ENCODE measurements around the gene EXOC4.

Gene EXOC4

GRCh38 chr7:134051020-134051419, 798.1 kb downstream of the EXOC4 start:
- Histone ChIP-seq H3K4me3 (ENCODE audit: extremely low read depth, insufficient read depth, low read length, poor library complexity, severe bottlenecking) (no peak overlapping the region), H3K27ac (ENCODE audit: low read depth, low read length, severe bottlenecking) (no peak overlapping the region), H3K9me3 (ENCODE audit: control insufficient read depth, low read length) (no peaks in the 10 kb centered on the region), H3K4me1 (ENCODE audit: control insufficient read depth, insufficient read depth, low read length, poor library complexity, severe bottlenecking) (no peaks in the 10 kb centered on the region), H3K36me3 (ENCODE audit: control insufficient read depth, insufficient read depth, low read length) (no peaks in the 10 kb centered on the region)
- 89 to 100% methylated on average over 1 of the region's 2 CpGs for WGBS, 2 experiments (ENCODE audit: insufficient coverage in 2 of 2)

GRCh38 chr7:134056816-134057215, 803.9 kb downstream of the EXOC4 start:
- WGBS, 2 experiments (ENCODE audit: insufficient coverage in 2 of 2): 88% methylated on average over 6 of the region's 8 CpGs; no CpG with 5 or more reads in 1 of the 2 experiments
- Histone ChIP-seq H3K36me3 (ENCODE audit: control insufficient read depth, insufficient read depth, low read length) (no peaks in the 10 kb centered on the region), H3K9me3 (ENCODE audit: control insufficient read depth, low read length) (no peaks in the 10 kb centered on the region), H3K4me3 (ENCODE audit: extremely low read depth, insufficient read depth, low read length, poor library complexity, severe bottlenecking) (no peak overlapping the region), H3K4me1 (ENCODE audit: control insufficient read depth, insufficient read depth, low read length, poor library complexity, severe bottlenecking) (no peaks in the 10 kb centered on the region), H3K27ac (ENCODE audit: low read depth, low read length, severe bottlenecking) (no peak overlapping the region)

- H3K27ac ChIP-seq (ENCODE audit: low read depth, low read length, severe bottlenecking): no peak overlapping the region
- no peaks in the 10 kb centered on the region for H3K9me3 ChIP-seq (ENCODE audit: control insufficient read depth, low read length)
- H3K4me3 ChIP-seq (ENCODE audit: extremely low read depth, insufficient read depth, low read length, poor library complexity, severe bottlenecking): no peak overlapping the region
- no peaks in the 10 kb centered on the region for H3K36me3 ChIP-seq (ENCODE audit: control insufficient read depth, insufficient read depth, low read length)
- H3K4me1 ChIP-seq (ENCODE audit: control insufficient read depth, insufficient read depth, low read length, poor library complexity, severe bottlenecking): no peaks in the 10 kb centered on the region
- WGBS, 2 experiments (ENCODE audit: insufficient coverage in 2 of 2): no CpG with 5 or more reads among the region's 3 CpGs
These were observed 805.6 kb downstream of the EXOC4 start for GRCh38 chr7:134058521-134058920.

- no peaks in the 10 kb centered on the region for H3K4me1 ChIP-seq (ENCODE audit: control insufficient read depth, insufficient read depth, low read length, poor library complexity, severe bottlenecking)
- WGBS, 2 experiments (ENCODE audit: insufficient coverage in 2 of 2): 84 to 85% methylated on average over 3 of the region's 4 CpGs
- H3K36me3 ChIP-seq (ENCODE audit: control insufficient read depth, insufficient read depth, low read length): no peaks in the 10 kb centered on the region
- no peaks in the 10 kb centered on the region for H3K9me3 ChIP-seq (ENCODE audit: control insufficient read depth, low read length)
- no peak overlapping the region for H3K27ac ChIP-seq (ENCODE audit: low read depth, low read length, severe bottlenecking)
- H3K4me3 ChIP-seq (ENCODE audit: extremely low read depth, insufficient read depth, low read length, poor library complexity, severe bottlenecking): no peak overlapping the region
These were observed 806.1 kb downstream of the EXOC4 start for GRCh38 chr7:134058980-134059379.

- Histone ChIP-seq H3K9me3 (ENCODE audit: control insufficient read depth, low read length) (no peaks in the 10 kb centered on the region), H3K4me3 (ENCODE audit: extremely low read depth, insufficient read depth, low read length, poor library complexity, severe bottlenecking) (no peak overlapping the region), H3K27ac (ENCODE audit: low read depth, low read length, severe bottlenecking) (no peak overlapping the region), H3K4me1 (ENCODE audit: control insufficient read depth, insufficient read depth, low read length, poor library complexity, severe bottlenecking) (no peaks in the 10 kb centered on the region), H3K36me3 (ENCODE audit: control insufficient read depth, insufficient read depth, low read length) (no peaks in the 10 kb centered on the region)
- no CpG with 5 or more reads among the region's 1 CpG for WGBS, 2 experiments (ENCODE audit: insufficient coverage in 2 of 2)
These were observed 807.0 kb downstream of the EXOC4 start for GRCh38 chr7:134059921-134060320.

- H3K4me3 ChIP-seq (ENCODE audit: extremely low read depth, insufficient read depth, low read length, poor library complexity, severe bottlenecking): no peak overlapping the region
- no peaks in the 10 kb centered on the region for H3K9me3 ChIP-seq (ENCODE audit: control insufficient read depth, low read length)
- H3K4me1 ChIP-seq (ENCODE audit: control insufficient read depth, insufficient read depth, low read length, poor library complexity, severe bottlenecking): no peaks in the 10 kb centered on the region
- H3K27ac ChIP-seq (ENCODE audit: low read depth, low read length, severe bottlenecking): no peak overlapping the region
- H3K36me3 ChIP-seq (ENCODE audit: control insufficient read depth, insufficient read depth, low read length): no peaks in the 10 kb centered on the region
- WGBS, 2 experiments (ENCODE audit: insufficient coverage in 2 of 2): 86 to 88% methylated on average over 2 of the region's 3 CpGs
These were observed 808.0 kb downstream of the EXOC4 start for GRCh38 chr7:134060874-134061273.

- no peak overlapping the region for H3K27ac ChIP-seq (ENCODE audit: low read depth, low read length, severe bottlenecking)
- no peaks in the 10 kb centered on the region for H3K4me1 ChIP-seq (ENCODE audit: control insufficient read depth, insufficient read depth, low read length, poor library complexity, severe bottlenecking)
- WGBS, 2 experiments (ENCODE audit: insufficient coverage in 2 of 2): 86 to 95% methylated on average over 3 to 4 of the region's 4 CpGs
- no peaks in the 10 kb centered on the region for H3K36me3 ChIP-seq (ENCODE audit: control insufficient read depth, insufficient read depth, low read length)
- no peak overlapping the region for H3K4me3 ChIP-seq (ENCODE audit: extremely low read depth, insufficient read depth, low read length, poor library complexity, severe bottlenecking)
- H3K9me3 ChIP-seq (ENCODE audit: control insufficient read depth, low read length): no peaks in the 10 kb centered on the region
These were observed 809.6 kb downstream of the EXOC4 start for GRCh38 chr7:134062460-134062859.

GRCh38 chr7:134065415-134065814, 812.5 kb downstream of the EXOC4 start:
- Histone ChIP-seq H3K4me1 (ENCODE audit: control insufficient read depth, insufficient read depth, low read length, poor library complexity, severe bottlenecking) (no peaks in the 10 kb centered on the region), H3K9me3 (ENCODE audit: control insufficient read depth, low read length) (no peaks in the 10 kb centered on the region), H3K27ac (ENCODE audit: low read depth, low read length, severe bottlenecking) (no peak overlapping the region), H3K4me3 (ENCODE audit: extremely low read depth, insufficient read depth, low read length, poor library complexity, severe bottlenecking) (no peak overlapping the region), H3K36me3 (ENCODE audit: control insufficient read depth, insufficient read depth, low read length) (no peaks in the 10 kb centered on the region)
- 83 to 93% methylated on average over 4 of the region's 4 CpGs for WGBS, 2 experiments (ENCODE audit: insufficient coverage in 2 of 2)

GRCh38 chr7:134067164-134067563, 814.3 kb downstream of the EXOC4 start:
- H3K4me1 ChIP-seq (ENCODE audit: control insufficient read depth, insufficient read depth, low read length, poor library complexity, severe bottlenecking): no peaks in the 10 kb centered on the region
- no peak overlapping the region for H3K27ac ChIP-seq (ENCODE audit: low read depth, low read length, severe bottlenecking)
- no CpG with 5 or more reads among the region's 4 CpGs for WGBS, 2 experiments (ENCODE audit: insufficient coverage in 2 of 2)
- H3K36me3 ChIP-seq (ENCODE audit: control insufficient read depth, insufficient read depth, low read length): no peaks in the 10 kb centered on the region
- H3K9me3 ChIP-seq (ENCODE audit: control insufficient read depth, low read length): no peaks in the 10 kb centered on the region
- no peak overlapping the region for H3K4me3 ChIP-seq (ENCODE audit: extremely low read depth, insufficient read depth, low read length, poor library complexity, severe bottlenecking)

- WGBS, 2 experiments (ENCODE audit: insufficient coverage in 2 of 2): 92 to 96% methylated on average over 6 of the region's 6 CpGs
- H3K4me3 ChIP-seq (ENCODE audit: extremely low read depth, insufficient read depth, low read length, poor library complexity, severe bottlenecking): no peak overlapping the region
- no peaks in the 10 kb centered on the region for H3K4me1 ChIP-seq (ENCODE audit: control insufficient read depth, insufficient read depth, low read length, poor library complexity, severe bottlenecking)
- no peaks in the 10 kb centered on the region for H3K9me3 ChIP-seq (ENCODE audit: control insufficient read depth, low read length)
- H3K36me3 ChIP-seq (ENCODE audit: control insufficient read depth, insufficient read depth, low read length): no peaks in the 10 kb centered on the region
- no peak overlapping the region for H3K27ac ChIP-seq (ENCODE audit: low read depth, low read length, severe bottlenecking)
These were observed 815.8 kb downstream of the EXOC4 start for GRCh38 chr7:134068670-134069069.

GRCh38 chr7:134069187-134069586, 816.3 kb downstream of the EXOC4 start:
- no peak overlapping the region for H3K27ac ChIP-seq (ENCODE audit: low read depth, low read length, severe bottlenecking)
- no peak overlapping the region for H3K4me3 ChIP-seq (ENCODE audit: extremely low read depth, insufficient read depth, low read length, poor library complexity, severe bottlenecking)
- no peaks in the 10 kb centered on the region for H3K9me3 ChIP-seq (ENCODE audit: control insufficient read depth, low read length)
- no peaks in the 10 kb centered on the region for H3K36me3 ChIP-seq (ENCODE audit: control insufficient read depth, insufficient read depth, low read length)
- 73 to 94% methylated on average over 1 to 2 of the region's 2 CpGs for WGBS, 2 experiments (ENCODE audit: insufficient coverage in 2 of 2)
- no peaks in the 10 kb centered on the region for H3K4me1 ChIP-seq (ENCODE audit: control insufficient read depth, insufficient read depth, low read length, poor library complexity, severe bottlenecking)
